Thymus (tissue), 11 donors: ENCODE results near the gene CALU. TPM values are rescaled to one million over a fixed set of nuclear protein-coding genes. Genes with fewer than 3 reads are reported as not detected.

Source experiments
- DNase-seq, 9 donors: peaks; one replicate each; pipeline ENCODE4 v3.0.0-alpha.2; 2013; ENCODE audit warnings: low spot score in 9 of 9, low read depth in 6 of 9, missing footprints in 1 of 9
- H3K27ac ChIP-seq, 2 donors: one replicate each; pipeline ENCODE4 v1.5.1; 2013; ENCODE audit warnings: control low read depth in 1 of 2, low read depth in 1 of 2, low read length in 1 of 2, mild to moderate bottlenecking in 1 of 2, moderate library complexity in 1 of 2
- H3K27me3 ChIP-seq, 2 donors: one replicate each; pipeline ENCODE4 v1.5.1; 2013; ENCODE audit warnings: low read length in 1 of 2; ENCODE audit not compliant: control insufficient read depth in 2 of 2, insufficient read depth in 1 of 2
- H3K36me3 ChIP-seq, 2 donors: one replicate each; pipeline ENCODE4 v1.5.1; 2013; ENCODE audit warnings: low read length in 1 of 2, mild to moderate bottlenecking in 1 of 2, moderate library complexity in 1 of 2; ENCODE audit not compliant: control insufficient read depth in 2 of 2, insufficient read depth in 2 of 2
- H3K4me1 ChIP-seq, 2 donors: one replicate each; pipeline ENCODE4 v1.5.1; 2013; ENCODE audit warnings: low read length in 2 of 2; ENCODE audit not compliant: control insufficient read depth in 2 of 2, insufficient read depth in 2 of 2
- H3K4me3 ChIP-seq, 2 donors: one replicate each; pipeline ENCODE4 v1.5.1; 2013; ENCODE audit warnings: low read length in 2 of 2, control low read depth in 1 of 2, mild to moderate bottlenecking in 1 of 2
- H3K9me3 ChIP-seq, 2 donors: one replicate each; pipeline ENCODE4 v1.5.1; 2013; ENCODE audit warnings: low read length in 1 of 2, mild to moderate bottlenecking in 1 of 2; ENCODE audit not compliant: control insufficient read depth in 2 of 2, insufficient read depth in 1 of 2
- WGBS: extraction: QIAGEN DNeasy Blood & Tissue Kit; methylation state at CpG from one replicate; pipeline ENCODE4 v1.1.7; 2013; 5-methylcytosine and 5-hydroxymethylcytosine counted together
- polyA plus RNA-seq: library from polyadenylated mRNA; stranded (reverse); fragments of 200-250 nt; gene quantifications from one replicate; pipeline ENCODE4 v1.2.3, GENCODE V29; 2013
- total RNA-seq: library from RNA; stranded (reverse); fragments of 120-200 nt; gene quantifications from one replicate; pipeline ENCODE4 v1.2.4, GENCODE V29; 2013
- donor health status: healthy.

Gene CALU
- total and polyA plus RNA-seq, 2 donors = 22.2 to 44.4 TPM

- Histone ChIP-seq H3K4me1 (peaks cover 9 to 14% of the 10 kb centered on the region in 2 donors), H3K27me3 (no peaks in the 10 kb centered on the region), H3K4me3 (peak overlapping the region; percentile 80 to 95), H3K36me3 (no peaks in the 10 kb centered on the region), H3K27ac (peak overlapping the region in 1 of 2 donors; percentile 88), H3K9me3 (no peaks in the 10 kb centered on the region)
- WGBS = 27% methylated on average over 13 of the region's 13 CpGs
- peak in 1 of 9 donors; percentile 9 for DNase-seq
These were observed 977 bp downstream of the CALU start for GRCh38 chr7:128739990-128740682.

- 89% methylated on average over 3 of the region's 3 CpGs for whole genome bisulfite sequencing
- DNase-seq = no peak
- H3K27ac ChIP-seq = no peak overlapping the region
- no peaks in the 10 kb centered on the region for H3K36me3 ChIP-seq
- H3K9me3 ChIP-seq = no peaks in the 10 kb centered on the region
- H3K4me3 ChIP-seq = no peak overlapping the region
- peaks cover 9 to 14% of the 10 kb centered on the region in 2 donors for H3K4me1 ChIP-seq
- H3K27me3 ChIP-seq = no peaks in the 10 kb centered on the region
These were observed 1.8 kb downstream of the CALU start for GRCh38 chr7:128740996-128741395.

GRCh38 chr7:128741491-128741890 lies 2.3 kb downstream of the CALU start:
- Histone ChIP-seq H3K27me3 (no peaks in the 10 kb centered on the region), H3K4me1 (peaks cover 9 to 14% of the 10 kb centered on the region in 2 donors), H3K27ac (no peak overlapping the region), H3K4me3 (no peak overlapping the region), H3K36me3 (no peaks in the 10 kb centered on the region), H3K9me3 (no peaks in the 10 kb centered on the region)
- DNase-seq = no peak
- 95% methylated on average over 3 of the region's 3 CpGs for WGBS

- Histone ChIP-seq H3K27me3 (no peaks in the 10 kb centered on the region), H3K36me3 (no peaks in the 10 kb centered on the region), H3K4me3 (no peak overlapping the region), H3K4me1 (peaks cover 9 to 14% of the 10 kb centered on the region in 2 donors), H3K27ac (no peak overlapping the region), H3K9me3 (no peaks in the 10 kb centered on the region)
- no peak for DNase-seq
- WGBS = 90% methylated on average over 4 of the region's 4 CpGs
These were observed 3.0 kb downstream of the CALU start for GRCh38 chr7:128742206-128742605.

- no peaks in the 10 kb centered on the region for H3K36me3 ChIP-seq
- H3K4me3 ChIP-seq = no peak overlapping the region
- peaks cover 9 to 13% of the 10 kb centered on the region in 2 donors for H3K4me1 ChIP-seq
- 96% methylated on average over 7 of the region's 7 CpGs for WGBS
- H3K9me3 ChIP-seq = no peaks in the 10 kb centered on the region
- H3K27ac ChIP-seq = no peak overlapping the region
- H3K27me3 ChIP-seq = no peaks in the 10 kb centered on the region
- no peak for DNase-seq
These were observed 4.1 kb downstream of the CALU start for GRCh38 chr7:128743112-128743772.

- 90% methylated on average over 2 of the region's 2 CpGs for WGBS
- no peak for DNase-seq
- Histone ChIP-seq H3K36me3 (peaks cover 8 to 11% of the 10 kb centered on the region in 2 donors), H3K9me3 (no peaks in the 10 kb centered on the region), H3K27me3 (no peaks in the 10 kb centered on the region), H3K4me3 (no peak overlapping the region), H3K4me1 (peaks cover 5 to 7% of the 10 kb centered on the region in 2 donors), H3K27ac (no peak overlapping the region)
These were observed 5.3 kb downstream of the CALU start for GRCh38 chr7:128744366-128744905.

- Histone ChIP-seq H3K9me3 (no peaks in the 10 kb centered on the region), H3K4me3 (no peak overlapping the region), H3K4me1 (peaks cover 0 to 4% of the 10 kb centered on the region in 2 donors), H3K27me3 (no peaks in the 10 kb centered on the region), H3K36me3 (peaks cover 9 to 19% of the 10 kb centered on the region in 2 donors), H3K27ac (no peak overlapping the region)
- 94% methylated on average over 1 of the region's 1 CpG for WGBS
- DNase-seq = no peak
These were observed 6.5 kb downstream of the CALU start for GRCh38 chr7:128745706-128746105.

GRCh38 chr7:128747327-128748079 lies 8.3 kb downstream of the CALU start:
- H3K9me3 ChIP-seq = no peaks in the 10 kb centered on the region
- 96% methylated on average over 6 of the region's 6 CpGs for WGBS
- no peaks in the 10 kb centered on the region for H3K27me3 ChIP-seq
- no peak overlapping the region for H3K4me3 ChIP-seq
- H3K4me1 ChIP-seq = no peaks in the 10 kb centered on the region
- no peak overlapping the region for H3K27ac ChIP-seq
- peaks cover 9 to 24% of the 10 kb centered on the region in 2 donors for H3K36me3 ChIP-seq
- DNase-seq = no peak

GRCh38 chr7:128752251-128752650 lies 13.1 kb downstream of the CALU start:
- Histone ChIP-seq H3K27me3 (no peaks in the 10 kb centered on the region), H3K27ac (no peak overlapping the region), H3K4me1 (no peaks in the 10 kb centered on the region), H3K4me3 (no peak overlapping the region), H3K36me3 (peaks cover 23 to 51% of the 10 kb centered on the region in 2 donors), H3K9me3 (no peaks in the 10 kb centered on the region)
- 97% methylated on average over 1 of the region's 1 CpG for WGBS
- no peak for DNase-seq
